H9 (cell line): ENCODE data around the gene RPL12. TPM values are rescaled to one million over a fixed set of nuclear protein-coding genes. Genes with fewer than 3 reads are reported as not detected.

ENCODE experiments used
- DNase-seq: peaks from one replicate; pipeline ENCODE4 v3.0.0-alpha.2; 2017
- H2AFZ ChIP-seq: one replicate; pipeline ENCODE4 v1.6.1; 2013; ENCODE audit warnings: mild to moderate bottlenecking, low read length, control low read depth, moderate library complexity
- H2AK5ac ChIP-seq: 2 replicates; pipeline ENCODE4 v1.6.1; 2013; ENCODE audit warnings: low read length, control low read depth, mixed read lengths; ENCODE audit not compliant: insufficient read length
- H2BK120ac ChIP-seq: one replicate; pipeline ENCODE4 v1.6.1; 2013; ENCODE audit warnings: low read depth, mild to moderate bottlenecking, low read length, control low read depth, inconsistent platforms; ENCODE audit not compliant: poor library complexity, severe bottlenecking
- H2BK12ac ChIP-seq: 2 replicates; pipeline ENCODE4 v1.6.1; 2013; ENCODE audit warnings: low read length, control low read depth, mixed read lengths, low read depth; ENCODE audit not compliant: insufficient read length
- H2BK15ac ChIP-seq: 2 replicates; pipeline ENCODE4 v1.6.1; 2013; ENCODE audit warnings: low read depth, low read length, control low read depth
- H2BK20ac ChIP-seq: one replicate; pipeline ENCODE4 v1.6.1; 2013; ENCODE audit warnings: low read depth, mild to moderate bottlenecking, low read length, control low read depth, inconsistent platforms; ENCODE audit not compliant: poor library complexity, severe bottlenecking
- H2BK5ac ChIP-seq: 2 replicates; pipeline ENCODE4 v1.6.1; 2013; ENCODE audit warnings: low read length, control low read depth, mixed read lengths; ENCODE audit not compliant: insufficient read length
- H3K14ac ChIP-seq: 2 replicates; pipeline ENCODE4 v1.6.1; 2013; ENCODE audit warnings: low read length, control low read depth; ENCODE audit not compliant: insufficient read depth
- H3K18ac ChIP-seq: 2 replicates; pipeline ENCODE4 v1.6.1; 2013; ENCODE audit warnings: low read depth, mild to moderate bottlenecking, mixed read lengths, low read length, control low read depth; ENCODE audit not compliant: insufficient read length
- H3K23ac ChIP-seq: 2 replicates; pipeline ENCODE4 v1.6.1; 2013; ENCODE audit warnings: low read length, control low read depth, mixed read lengths, low read depth; ENCODE audit not compliant: insufficient read length
- H3K23me2 ChIP-seq: 2 replicates; pipeline ENCODE4 v1.6.1; 2013; ENCODE audit warnings: low read depth, mild to moderate bottlenecking, mixed read lengths, low read length, control low read depth; ENCODE audit not compliant: insufficient read length, poor library complexity, severe bottlenecking
- H3K27ac ChIP-seq: 2 replicates; pipeline ENCODE4 v1.5.1; 2013; ENCODE audit warnings: low read length, control low read depth, mixed read lengths, low read depth; ENCODE audit not compliant: insufficient read length
- H3K27me3 ChIP-seq: 2 replicates; pipeline ENCODE4 v1.6.1; 2013; ENCODE audit warnings: low read length, control low read depth, inconsistent platforms; ENCODE audit not compliant: insufficient read depth
- H3K4ac ChIP-seq: 2 replicates; pipeline ENCODE4 v1.6.1; 2013; ENCODE audit warnings: low read depth, mild to moderate bottlenecking, control low read depth, inconsistent platforms, low read length, moderate library complexity
- H3K4me1 ChIP-seq: 2 replicates; pipeline ENCODE4 v1.6.1; 2013; ENCODE audit warnings: low read length, control low read depth, inconsistent platforms; ENCODE audit not compliant: insufficient read depth
- H3K4me2 ChIP-seq: 2 replicates; pipeline ENCODE4 v1.6.1; 2013; ENCODE audit warnings: low read length, control low read depth, mixed read lengths; ENCODE audit not compliant: insufficient read length, insufficient read depth
- H3K56ac ChIP-seq: 2 replicates; pipeline ENCODE4 v1.6.1; 2013; ENCODE audit warnings: low read depth, mild to moderate bottlenecking, mixed read lengths, low read length, control low read depth; ENCODE audit not compliant: insufficient read length
- H3K79me1 ChIP-seq: 2 replicates; pipeline ENCODE4 v1.6.1; 2013; ENCODE audit warnings: low read depth, mild to moderate bottlenecking, moderate library complexity, low read length, control low read depth, inconsistent platforms; ENCODE audit not compliant: insufficient read depth, poor library complexity, severe bottlenecking
- H3K79me2 ChIP-seq: 2 replicates; pipeline ENCODE4 v1.6.1; 2013; ENCODE audit warnings: low read length, control low read depth, inconsistent platforms; ENCODE audit not compliant: insufficient read depth
- H3K9ac ChIP-seq: 2 replicates; pipeline ENCODE4 v1.6.1; 2013; ENCODE audit warnings: low read length, control low read depth, mixed read lengths; ENCODE audit not compliant: insufficient read length; ENCODE audit errors: extremely low read depth
- H3K9me3 ChIP-seq: one replicate; pipeline ENCODE4 v1.6.1; 2013; ENCODE audit warnings: low read depth, low read length, inconsistent platforms; ENCODE audit not compliant: control insufficient read depth
- H3T11ph ChIP-seq: one replicate; pipeline ENCODE4 v1.6.1; 2013; ENCODE audit warnings: mild to moderate bottlenecking, low read length, control low read depth, inconsistent platforms
- H4K20me1 ChIP-seq: one replicate; pipeline ENCODE4 v1.6.1; 2013; ENCODE audit not compliant: control insufficient read depth, insufficient read length, insufficient read depth
- H4K5ac ChIP-seq: 2 replicates; pipeline ENCODE4 v1.6.1; 2013; ENCODE audit warnings: low read depth, mild to moderate bottlenecking, mixed read lengths, low read length, control low read depth; ENCODE audit not compliant: insufficient read length
- H4K8ac ChIP-seq: replicated peaks from 2 replicates; pipeline ENCODE4 v1.6.1; 2013; ENCODE audit warnings: low read length, control low read depth, mixed read lengths, low read depth; ENCODE audit not compliant: insufficient read length
- H4K91ac ChIP-seq: 2 replicates; pipeline ENCODE4 v1.6.1; 2013; ENCODE audit warnings: low read depth, mild to moderate bottlenecking, moderate library complexity, mixed read lengths, low read length, control low read depth; ENCODE audit not compliant: insufficient read length
- H3K27ac Mint-ChIP-seq, 3 experiments: 2 replicates in 2 of 3; 3 replicates in 1 of 3; pipeline ENCODE4 v1.8.0; 2020 to 2021; ENCODE audit warnings: mixed read lengths in 3 of 3, mild to moderate bottlenecking in 1 of 3, moderate library complexity in 1 of 3
- H3K27me3 Mint-ChIP-seq: 2 replicates; pipeline ENCODE4 v1.8.0; 2021; ENCODE audit warnings: low read depth, mild to moderate bottlenecking, moderate library complexity, mixed read lengths
- H3K36me3 Mint-ChIP-seq, 3 experiments: 2 replicates in 2 of 3; 3 replicates in 1 of 3; pipeline ENCODE4 v1.8.0; 2020 to 2021; ENCODE audit warnings: low read depth in 3 of 3, mixed read lengths in 3 of 3; ENCODE audit not compliant: insufficient read depth in 1 of 3
- H3K4me1 Mint-ChIP-seq, 2 experiments: 2 replicates each; pipeline ENCODE4 v1.8.0; 2020; ENCODE audit warnings: mixed read lengths in 2 of 2
- H3K4me3 Mint-ChIP-seq, 2 experiments: 2 replicates in 1 of 2; 3 replicates in 1 of 2; pipeline ENCODE4 v1.8.0; 2020 to 2021; ENCODE audit warnings: mild to moderate bottlenecking in 2 of 2, mixed read lengths in 2 of 2, moderate library complexity in 1 of 2
- H3K9me3 Mint-ChIP-seq, 2 experiments: 2 replicates in 1 of 2; 3 replicates in 1 of 2; pipeline ENCODE4 v1.8.0; 2020; ENCODE audit warnings: mild to moderate bottlenecking in 2 of 2, mixed read lengths in 2 of 2, moderate library complexity in 1 of 2
- WGBS: extraction: QIAGEN DNeasy Blood & Tissue Kit; methylation state at CpG from one replicate; pipeline ENCODE4 v1.1.7; 2013; ENCODE audit warnings: missing lambda C conversion rate, low lambda C conversion rate, mixed read lengths; ENCODE audit not compliant: insufficient read length; ENCODE audit errors: extremely low coverage; 5-methylcytosine and 5-hydroxymethylcytosine counted together
- total RNA-seq: library from RNA; stranded (reverse); gene quantifications from 2 replicates; pipeline ENCODE4 v1.2.1, GENCODE V29; 2021
- TF ChIP-seq, protein P1 (sequence below): fragments of 200-600 bp; sonication (generic); conservative IDR thresholded peaks from 3 replicates; pipeline ENCODE4 v1.8.0; 2021; ENCODE audit warnings: antibody characterized with exemption, mild to moderate bottlenecking

The RPL12 gene
- total RNA-seq, 1 experiment from 2014 or later: 1,710 TPM

DNA sequence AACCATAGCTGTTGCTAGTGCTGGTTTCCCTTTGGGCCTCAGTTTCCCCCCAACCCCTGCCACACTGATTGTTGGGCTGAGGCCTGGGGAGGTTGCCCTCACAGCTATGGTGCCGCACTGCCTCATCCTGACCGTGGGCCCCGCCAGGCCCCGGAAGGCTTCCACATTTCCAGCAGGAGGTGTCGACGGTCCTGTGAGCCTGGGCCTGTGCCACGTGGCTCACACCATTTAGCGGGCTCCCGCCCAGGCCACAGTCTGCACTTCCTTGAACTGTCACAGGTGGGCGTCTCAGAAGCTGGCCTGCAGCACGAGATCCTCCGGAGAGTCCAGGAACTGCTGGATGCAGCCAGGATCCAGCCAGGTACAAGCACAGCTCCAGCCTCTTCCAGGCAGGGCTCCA, 45.8 kb upstream of the RPL12 start:
- H3K4ac ChIP-seq: no peak overlapping the region
- no peak overlapping the region for H2BK120ac ChIP-seq
- H3K4me1 ChIP-seq: no peaks in the 10 kb centered on the region
- Mint-ChIP-seq H3K36me3 (peaks cover 5 to 29% (median 23%) of the 10 kb centered on the region in 3 experiments; a peak in 5 of 7 replicates), H3K27ac (no peak overlapping the region), H3K27me3 (no peaks in the 10 kb centered on the region), H3K4me3 (no peak overlapping the region), H3K4me1 (peaks cover 0 to 10% of the 10 kb centered on the region in 2 experiments; a peak in 2 of 4 replicates), H3K9me3 (no peaks in the 10 kb centered on the region)
- no peak overlapping the region for H3T11ph ChIP-seq
- no peak overlapping the region for H3K4me2 ChIP-seq
- DNase-seq: no peak
- H2BK5ac ChIP-seq: no peak overlapping the region
- H3K23me2 ChIP-seq: no peaks in the 10 kb centered on the region
- H4K8ac ChIP-seq: no peak overlapping the region
- H3K27me3 ChIP-seq: no peaks in the 10 kb centered on the region
- H3K79me2 ChIP-seq: no peaks in the 10 kb centered on the region
- H2AK5ac ChIP-seq: no peak overlapping the region
- H3K23ac ChIP-seq: no peak overlapping the region
- no peak overlapping the region for H2BK20ac ChIP-seq
- H4K5ac ChIP-seq: no peak overlapping the region
- H2BK12ac ChIP-seq: no peak overlapping the region
- H3K18ac ChIP-seq: no peak overlapping the region
- H4K91ac ChIP-seq: no peak overlapping the region
- H2BK15ac ChIP-seq: no peak overlapping the region
- no peak overlapping the region for H3K9ac ChIP-seq
- no peak overlapping the region for H3K14ac ChIP-seq
- TF ChIP-seq, protein P1, sequence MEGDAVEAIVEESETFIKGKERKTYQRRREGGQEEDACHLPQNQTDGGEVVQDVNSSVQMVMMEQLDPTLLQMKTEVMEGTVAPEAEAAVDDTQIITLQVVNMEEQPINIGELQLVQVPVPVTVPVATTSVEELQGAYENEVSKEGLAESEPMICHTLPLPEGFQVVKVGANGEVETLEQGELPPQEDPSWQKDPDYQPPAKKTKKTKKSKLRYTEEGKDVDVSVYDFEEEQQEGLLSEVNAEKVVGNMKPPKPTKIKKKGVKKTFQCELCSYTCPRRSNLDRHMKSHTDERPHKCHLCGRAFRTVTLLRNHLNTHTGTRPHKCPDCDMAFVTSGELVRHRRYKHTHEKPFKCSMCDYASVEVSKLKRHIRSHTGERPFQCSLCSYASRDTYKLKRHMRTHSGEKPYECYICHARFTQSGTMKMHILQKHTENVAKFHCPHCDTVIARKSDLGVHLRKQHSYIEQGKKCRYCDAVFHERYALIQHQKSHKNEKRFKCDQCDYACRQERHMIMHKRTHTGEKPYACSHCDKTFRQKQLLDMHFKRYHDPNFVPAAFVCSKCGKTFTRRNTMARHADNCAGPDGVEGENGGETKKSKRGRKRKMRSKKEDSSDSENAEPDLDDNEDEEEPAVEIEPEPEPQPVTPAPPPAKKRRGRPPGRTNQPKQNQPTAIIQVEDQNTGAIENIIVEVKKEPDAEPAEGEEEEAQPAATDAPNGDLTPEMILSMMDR: no peak
- no peaks in the 10 kb centered on the region for H3K79me1 ChIP-seq
- H3K56ac ChIP-seq: no peak overlapping the region
- H3K27ac ChIP-seq: no peak overlapping the region
- no CpG with 5 or more reads among the region's 12 CpGs for WGBS
- no peak overlapping the region for H2AFZ ChIP-seq
- no peaks in the 10 kb centered on the region for H3K9me3 ChIP-seq
- no peaks in the 10 kb centered on the region for H4K20me1 ChIP-seq
